Nasal cavity respiratory epithelium epithelial cell of viscerocranial mucosa (primary cell): Measurements from ENCODE around the gene RUFY4. TPM values are rescaled to one million over a fixed set of nuclear protein-coding genes. Genes with fewer than 3 reads are reported as not detected.

Experiments used
- total RNA-seq: library from RNA; depleted of rRNA; stranded (reverse); fragments of >200 nt; gene quantifications from 2 replicates; pipeline ENCODE4 v1.2.3, GENCODE V29; 2014

Gene RUFY4, protein sequence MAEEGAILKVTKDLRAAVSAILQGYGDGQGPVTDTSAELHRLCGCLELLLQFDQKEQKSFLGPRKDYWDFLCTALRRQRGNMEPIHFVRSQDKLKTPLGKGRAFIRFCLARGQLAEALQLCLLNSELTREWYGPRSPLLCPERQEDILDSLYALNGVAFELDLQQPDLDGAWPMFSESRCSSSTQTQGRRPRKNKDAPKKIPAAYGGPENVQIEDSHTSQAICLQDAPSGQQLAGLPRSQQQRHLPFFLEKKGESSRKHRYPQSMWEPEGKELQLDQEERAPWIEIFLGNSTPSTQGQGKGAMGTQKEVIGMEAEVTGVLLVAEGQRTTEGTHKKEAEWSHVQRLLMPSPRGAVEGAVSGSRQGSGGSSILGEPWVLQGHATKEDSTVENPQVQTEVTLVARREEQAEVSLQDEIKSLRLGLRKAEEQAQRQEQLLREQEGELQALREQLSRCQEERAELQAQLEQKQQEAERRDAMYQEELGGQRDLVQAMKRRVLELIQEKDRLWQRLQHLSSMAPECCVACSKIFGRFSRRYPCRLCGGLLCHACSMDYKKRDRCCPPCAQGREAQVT
- total RNA-seq = not detected in 2 replicates

DNA sequence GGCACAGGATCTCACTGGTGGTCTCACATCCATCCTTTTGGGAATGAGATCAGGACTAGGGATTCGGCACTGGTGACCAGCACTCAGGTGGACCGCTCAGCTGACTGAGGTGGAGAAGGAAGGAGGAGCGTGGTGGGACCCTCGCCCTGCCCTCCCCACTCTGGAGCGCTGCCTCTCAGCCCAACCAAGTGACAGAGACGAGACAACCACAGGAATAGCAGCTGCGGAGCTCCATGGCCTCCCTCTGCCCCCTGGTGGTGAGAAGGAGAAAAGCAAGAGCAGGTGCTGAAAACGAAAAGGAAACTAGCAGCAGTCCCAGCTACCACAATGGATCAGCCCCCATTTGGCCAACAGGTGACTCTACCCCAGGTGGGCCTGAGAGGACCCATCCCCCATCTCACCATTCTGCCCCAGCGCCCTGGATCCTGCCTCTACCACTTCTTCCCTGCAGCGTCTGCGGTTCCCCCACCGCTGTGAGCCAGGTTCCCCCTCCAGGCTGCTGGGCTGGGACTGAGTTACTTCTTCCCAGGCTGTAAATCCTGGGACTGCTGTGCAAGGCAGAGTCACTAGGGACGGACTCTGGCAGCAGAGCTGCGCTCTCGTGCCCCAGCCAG is at the start of gene RUFY4:
RUFY4 (plus strand) TSS at position 533 of the 614 bp plus-strand sequence. CDS start 1,353 bp downstream, outside the sequence.

DNA sequence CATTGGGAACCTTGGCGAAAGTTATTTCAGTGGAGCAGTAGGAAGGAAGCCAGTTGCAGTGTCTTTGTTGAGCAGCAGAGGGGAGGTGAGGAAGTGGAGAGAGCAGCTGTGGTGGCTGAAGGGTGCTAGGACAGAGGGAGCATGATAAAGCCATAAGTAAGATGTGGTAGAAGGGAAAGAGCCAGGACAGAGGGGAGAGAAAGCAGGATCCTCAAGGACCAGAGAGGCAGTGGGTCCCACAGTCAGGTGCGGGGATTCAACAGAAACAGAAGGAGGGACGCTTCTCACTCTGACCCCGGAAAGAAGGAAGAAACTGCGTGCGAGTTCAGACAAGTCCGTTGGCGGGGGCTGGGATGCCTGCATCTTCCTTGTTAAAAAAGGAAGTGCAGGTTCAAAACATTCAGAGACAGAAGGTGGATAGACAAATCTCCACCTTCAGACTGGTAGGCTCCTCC is 56.6 kb downstream of the RUFY4 start, which contains the start of gene CXCR2:
CXCR2 (plus strand) TSS at position 403 of the 455 bp plus-strand sequence. CDS start 8,774 bp downstream, outside the sequence.

Other genes with a start within 250 kb of the RUFY4 start
- gene TNS1, start 66.3 kb upstream of the RUFY4 start, total RNA-seq = 0.50 TPM in 1 of 2 replicates, not detected in the other
- gene CXCR2, start 56.8 kb downstream of the RUFY4 start, total RNA-seq = under 0.01 and 0.28 TPM in 2 replicates
- not detected in 2 replicates for gene CXCR1, start 97.7 kb downstream of the RUFY4 start, total RNA-seq
- 526 and 586 TPM in 2 replicates for gene ARPC2, start 147.9 kb downstream of the RUFY4 start, total RNA-seq
- gene GPBAR1, start 191.8 kb downstream of the RUFY4 start, total RNA-seq = under 0.01 and 0.07 TPM in 2 replicates
- gene AAMP, start 200.9 kb downstream of the RUFY4 start, total RNA-seq = 197 and 268 TPM in 2 replicates
- gene PNKD, start 201.3 kb downstream of the RUFY4 start, total RNA-seq = 12.0 and 15.4 TPM in 2 replicates
- 430 and 443 TPM in 2 replicates for gene TMBIM1, start 223.2 kb downstream of the RUFY4 start, total RNA-seq